Mucosa of descending colon (tissue), 3 donors: Measurements from ENCODE around the gene DPYSL4. TPM values are rescaled to one million over a fixed set of nuclear protein-coding genes. Genes with fewer than 3 reads are reported as not detected.

Source experiments
- ATAC-seq: fragments of 200-7000 bp; cut with Tn5 transposase; one replicate; pipeline ENCODE4 v1.9.1; 2020; ENCODE audit warnings: mild to moderate bottlenecking, moderate library complexity
- DNase-seq, 3 donors: peaks; one replicate each; pipeline ENCODE4 v3.0.0-alpha.2; 2020
- H3K36me3 ChIP-seq: fragments of 200-600 bp; one replicate; pipeline ENCODE4 v1.8.0; 2021; ENCODE audit warnings: low read depth, mild to moderate bottlenecking
- H3K4me1 ChIP-seq: fragments of 200-600 bp; one replicate; pipeline ENCODE4 v1.8.0; 2021; ENCODE audit warnings: low read depth, mild to moderate bottlenecking
- H3K4me3 ChIP-seq: fragments of 200-600 bp; one replicate; pipeline ENCODE4 v1.8.0; 2021; ENCODE audit warnings: mild to moderate bottlenecking
- H3K9me3 ChIP-seq: fragments of 200-600 bp; one replicate; pipeline ENCODE4 v1.8.0; 2021; ENCODE audit warnings: mild to moderate bottlenecking
- CTCF ChIP-seq: fragments of 200-600 bp; IDR thresholded peaks from one replicate; pipeline ENCODE4 v1.8.0; 2022; ENCODE audit warnings: antibody characterized with exemption, mild to moderate bottlenecking
- intact Hi-C, 2 donors: fragments of 100-400 bp; cut with DNase I in 1 of 2; cut with micrococcal nuclease in 1 of 2; formaldehyde crosslinking; loops; one replicate each; pipeline versions ENCODE4 v1.11.0 to v1.11.1; 2022; cut with DNase I, micrococcal nuclease
- total RNA-seq, 3 donors: library from RNA; stranded (reverse); fragmentation: NEBNext Ultra II Directional in 2 of 3; extraction: Animal tissue kit (Norgen Biotek cat#: 25700) in 2 of 3; gene quantifications; one replicate each; pipeline versions ENCODE4 v1.2.1 to v1.2.4, GENCODE V29; 2021 to 2023
- donor health status: DM: no; HTN: no; CAD: no; lungs with moderate emphysema.
- donor health status: DM: no; HTN: no; CAD: no.
- donor health status: DM: no; HTN: yes; CAD: no.

Gene DPYSL4
- total RNA-seq, 3 donors from 2014 or later, result 0.46 to 1.3 (median 0.55) TPM

- Histone ChIP-seq H3K4me1 (no peaks in the 10 kb centered on the region), H3K9me3 (no peaks in the 10 kb centered on the region), H3K36me3 (no peaks in the 10 kb centered on the region), H3K4me3 (no peak overlapping the region)
- ATAC-seq, result peak; percentile 40
- peak in 1 of 3 donors; percentile 35 for DNase-seq
- intact Hi-C loops, result no loop called here
- no peak for TF ChIP-seq CTCF
These were observed 45.5 kb downstream of the DPYSL4 start for GRCh38 chr10:132232023-132232951.

GRCh38 chr10:132232981-132233380 lies 46.2 kb downstream of the DPYSL4 start:
- no peaks in the 10 kb centered on the region for H3K36me3 ChIP-seq
- ATAC-seq (no peak), DNase-seq (no peak)
- intact Hi-C loops, result no loop called here
- no peaks in the 10 kb centered on the region for H3K4me1 ChIP-seq
- TF ChIP-seq CTCF, result no peak
- no peak overlapping the region for H3K4me3 ChIP-seq
- H3K9me3 ChIP-seq, result no peaks in the 10 kb centered on the region

GRCh38 chr10:132233501-132234085 lies 46.8 kb downstream of the DPYSL4 start:
- ATAC-seq (no peak), DNase-seq (no peak)
- H3K4me1 ChIP-seq, result no peaks in the 10 kb centered on the region
- no peaks in the 10 kb centered on the region for H3K9me3 ChIP-seq
- no peak overlapping the region for H3K4me3 ChIP-seq
- TF ChIP-seq CTCF, result no peak
- intact Hi-C loops, result no loop called here
- no peaks in the 10 kb centered on the region for H3K36me3 ChIP-seq

- Histone ChIP-seq H3K36me3 (no peaks in the 10 kb centered on the region), H3K4me1 (no peaks in the 10 kb centered on the region), H3K9me3 (no peaks in the 10 kb centered on the region), H3K4me3 (no peak overlapping the region)
- intact Hi-C loops, result no loop called here
- ATAC-seq (no peak), DNase-seq (no peak)
- no peak for TF ChIP-seq CTCF
These were observed 48.1 kb downstream of the DPYSL4 start for GRCh38 chr10:132234860-132235259.

GRCh38 chr10:132236161-132236560 lies 49.4 kb downstream of the DPYSL4 start:
- TF ChIP-seq CTCF, result no peak
- intact Hi-C loops, result no loop called here
- DNase-seq (no peak), ATAC-seq (no peak)
- no peaks in the 10 kb centered on the region for H3K4me1 ChIP-seq
- no peaks in the 10 kb centered on the region for H3K9me3 ChIP-seq
- no peak overlapping the region for H3K4me3 ChIP-seq
- H3K36me3 ChIP-seq, result no peaks in the 10 kb centered on the region
